Measurements from ENCODE around the gene POLR2E.

GRCh38 chr19:1087813-1088415 lies 7.3 kb downstream of the POLR2E start:
- no peak for TF ChIP-seq ZUFSP (CRISPR knock-in tag; IDR thresholded peaks at IDR 0.05; ENCODE audit: borderline replicate concordance)
- TF ChIP-seq ZNF510 (CRISPR knock-in tag; IDR thresholded peaks at IDR 0.05; ENCODE audit: low read depth): no peak
